Heart left ventricle (tissue), 16 donors: ENCODE data around the gene SMOC2. TPM values are rescaled to one million over a fixed set of nuclear protein-coding genes. Genes with fewer than 3 reads are reported as not detected.

Experiments used
- ATAC-seq, 4 donors: fragments of 200-7000 bp; cut with Tn5 transposase; one replicate each; pipeline ENCODE4 v1.9.1; 2020 to 2022; ENCODE audit warnings: moderate library complexity in 4 of 4, mild to moderate bottlenecking in 3 of 4, moderate number of reproducible peaks in 1 of 4
- DNase-seq, 5 donors: peaks; one replicate each; pipeline ENCODE4 v3.0.0-alpha.2; 2020
- H3K27ac ChIP-seq, 12 donors: fragments of 200-600 bp; sonication (generic) in 4 of 12; one replicate each; pipeline versions ENCODE4 v1.5.0 to v1.8.0; 2016 to 2022; ENCODE audit warnings: mild to moderate bottlenecking in 2 of 12
- H3K27me3 ChIP-seq, 9 donors: fragments of 200-600 bp; sonication (generic) in 2 of 9; one replicate each; pipeline versions ENCODE4 v1.5.1 to v1.8.0; 2016 to 2022; ENCODE audit warnings: mild to moderate bottlenecking in 3 of 9
- H3K36me3 ChIP-seq, 9 donors: fragments of 200-600 bp; sonication (generic) in 2 of 9; one replicate each; pipeline versions ENCODE4 v1.5.0 to v1.8.0; 2018 to 2022; ENCODE audit warnings: mild to moderate bottlenecking in 2 of 9
- H3K4me1 ChIP-seq, 12 donors: fragments of 200-600 bp; sonication (generic) in 4 of 12; one replicate each; pipeline versions ENCODE4 v1.5.0 to v1.8.0; 2016 to 2022; ENCODE audit warnings: mild to moderate bottlenecking in 3 of 12
- H3K4me3 ChIP-seq, 12 donors: fragments of 200-600 bp; sonication (generic) in 4 of 12; one replicate each; pipeline versions ENCODE4 v1.5.0 to v1.8.0; 2017 to 2022; ENCODE audit warnings: mild to moderate bottlenecking in 9 of 12, moderate library complexity in 4 of 12
- H3K9me3 ChIP-seq, 12 donors: fragments of 200-600 bp; sonication (generic) in 4 of 12; one replicate each; pipeline versions ENCODE4 v1.5.0 to v1.8.0; 2016 to 2022; ENCODE audit warnings: mild to moderate bottlenecking in 1 of 12
- CTCF ChIP-seq, 12 donors: fragments of 200-600 bp; sonication (generic) in 4 of 12; IDR thresholded peaks; one replicate each; pipeline versions ENCODE4 v1.5.0 to v1.8.0; 2018 to 2022; ENCODE audit warnings: antibody characterized with exemption in 12 of 12, mild to moderate bottlenecking in 5 of 12
- POLR2A ChIP-seq, 2 donors: fragments of 450-650 bp; IDR thresholded peaks; one replicate each; pipeline ENCODE4 v1.6.1; 2017; ENCODE audit warnings: antibody characterized with exemption in 2 of 2, mild to moderate bottlenecking in 2 of 2, moderate library complexity in 2 of 2
- WGBS, 4 donors: extraction: QIAGEN DNeasy Blood & Tissue Kit in 2 of 4; methylation state at CpG; one replicate each; pipeline versions ENCODE4 v1.1.5 to v1.1.7; 2013 to 2018; 5-methylcytosine and 5-hydroxymethylcytosine counted together
- intact Hi-C, 10 donors: fragments of 100-400 bp; cut with DNase I; formaldehyde crosslinking; loops; one replicate each; pipeline versions ENCODE4 v1.11.1 to v1.14.2; 2022
- polyA plus RNA-seq, 2 donors: library from polyadenylated mRNA; stranded (reverse); fragments of 200-250 nt; gene quantifications; one replicate each; pipeline ENCODE4 v1.2.3, GENCODE V29; 2013
- total RNA-seq, 9 donors: library from RNA; depleted of rRNA in 2 of 9; stranded (reverse); fragments of >200 nt in 2 of 9; fragmentation: NEBNext Ultra II Directional in 3 of 9; extraction: Animal tissue kit (Norgen Biotek cat#: 25700) in 3 of 9; gene quantifications; one replicate each; pipeline versions ENCODE4 v1.1.0 to v1.2.4, GENCODE V29; 2016 to 2023
- donor health status: ischemic (EF 13 %, LVEDD 7.1; RV severe dilation, severe dysfunction).
- donor health status: healthy with polysubstance abuse.
- donor health status: DM: no; HTN: yes; CAD: no.
- donor health status: DM: no; HTN: no; CAD: no.
- donor health status: ischemic (EF 25% LVEDD 6.9; RV normal size, moderate dysfunction).
- donor health status: ischemic (EF 25% LVEDD 5.7; RV mildly dilated, moderate dysfunction).
- donor health status: healthy.
- donor health status: DM: yes; HTN: yes; CAD: no.
- donor health status: ischemic (EF 35%, LVEDD 5.7; RV mildly dilated, moderate dysfunction).
- donor health status: nonischemic (EF 11% LVEDD 7.7; RV severe dilation, severe dysfunction).
- donor health status: DM: yes; HTN: yes; CAD: no.
- donor health status: PGD.
- donor health status: ischemic (EF 29% LVEDD 5.4; RV normal size, mild dysfunction).
- donor health status: nonischemic (EF 23%, LVEDD 6.1; RV moderate dilation, normal function).

Gene SMOC2
- total and polyA plus RNA-seq, 11 donors = 5.9 to 44.2 (median 15.7) TPM

GRCh38 chr6:168667428-168667805 is 226.4 kb downstream of the SMOC2 start:
- WGBS, 4 donors = 83 to 88% (median 86%) methylated on average over 7 of the region's 7 CpGs

GRCh38 chr6:168670401-168670985 is 229.5 kb downstream of the SMOC2 start:
- H3K27me3 ChIP-seq = peaks cover 0 to 3% (median 0%) of the 10 kb centered on the region in 9 donors
- no peak for ATAC-seq
- H3K4me1 ChIP-seq = no peaks in the 10 kb centered on the region
- no peaks in the 10 kb centered on the region for H3K9me3 ChIP-seq
- 74 to 77% (median 74%) methylated on average over 12 of the region's 12 CpGs for WGBS, 4 donors
- DNase-seq = no peak
- TF ChIP-seq CTCF (IDR thresholded peaks at IDR 0.05) (no peak), POLR2A (IDR thresholded peaks at IDR 0.05) (no peak)
- H3K27ac ChIP-seq = no peak overlapping the region
- peaks cover 0 to 1% (median 0%) of the 10 kb centered on the region in 9 donors for H3K36me3 ChIP-seq
- intact Hi-C loops = no loop called here
- no peak overlapping the region for H3K4me3 ChIP-seq

More at GRCh38 chr6:168667428-168667805, 226.4 kb downstream of the SMOC2 start:
- DNase-seq = no peak
- Histone ChIP-seq H3K27ac (no peak overlapping the region), H3K4me3 (no peak overlapping the region), H3K36me3 (peaks cover 0 to 6% (median 0%) of the 10 kb centered on the region in 9 donors), H3K27me3 (peaks cover 0 to 3% (median 0%) of the 10 kb centered on the region in 9 donors), H3K9me3 (no peaks in the 10 kb centered on the region), H3K4me1 (no peaks in the 10 kb centered on the region)
- no peak for ATAC-seq
- intact Hi-C loops = no loop called here
- no peak for TF ChIP-seq POLR2A (IDR thresholded peaks at IDR 0.05)
- TF ChIP-seq CTCF (IDR thresholded peaks at IDR 0.05) = no peak

GRCh38 chr6:168671028-168671862 is 230.3 kb downstream of the SMOC2 start:
- no peaks in the 10 kb centered on the region for H3K4me1 ChIP-seq
- WGBS, 4 donors = 86 to 90% (median 88%) methylated on average over 19 of the region's 19 CpGs
- intact Hi-C loops = no loop called here

More at GRCh38 chr6:168671028-168671862, 230.3 kb downstream of the SMOC2 start:
- Histone ChIP-seq H3K36me3 (no peaks in the 10 kb centered on the region), H3K4me3 (no peak overlapping the region), H3K27ac (no peak overlapping the region), H3K27me3 (peaks cover 0 to 3% (median 0%) of the 10 kb centered on the region in 9 donors), H3K9me3 (no peaks in the 10 kb centered on the region)
- TF ChIP-seq CTCF (IDR thresholded peaks at IDR 0.05) = no peak
- no peak for TF ChIP-seq POLR2A (IDR thresholded peaks at IDR 0.05)
- no peak for DNase-seq
- ATAC-seq = peak in 1 of 4 donors; percentile 39
